Mesenchymal stem cell (in vitro differentiated cells and primary cell): ENCODE measurements around the gene ID2.
A peak's percentile ranks its signal among the peaks of the same experiment; 100 is the strongest.

ENCODE experiments used
- DNase-seq: peaks from one replicate; pipeline ENCODE4 v3.0.0-alpha.2; 2013
- H2AFZ ChIP-seq: one replicate; pipeline ENCODE4 v1.6.1; 2013; ENCODE audit warnings: low read depth, mild to moderate bottlenecking, control low read depth, inconsistent platforms, low read length, moderate library complexity
- H2AK5ac ChIP-seq: 2 replicates; pipeline ENCODE4 v1.6.1; 2013; ENCODE audit warnings: low read length, moderate library complexity, mild to moderate bottlenecking, inconsistent platforms; ENCODE audit not compliant: severe bottlenecking
- H2BK120ac ChIP-seq: one replicate; pipeline ENCODE4 v1.6.1; 2013; ENCODE audit warnings: low read depth, mild to moderate bottlenecking, inconsistent platforms, low read length, moderate library complexity
- H2BK12ac ChIP-seq, 2 experiments: one replicate each; pipeline ENCODE4 v1.6.1; 2013; ENCODE audit warnings: inconsistent platforms in 2 of 2, low read length in 2 of 2, mild to moderate bottlenecking in 2 of 2, moderate library complexity in 2 of 2, control low read depth in 1 of 2
- H2BK15ac ChIP-seq: one replicate; pipeline ENCODE4 v1.6.1; 2013; ENCODE audit warnings: mild to moderate bottlenecking, low read depth, inconsistent platforms; ENCODE audit not compliant: poor library complexity, severe bottlenecking
- H2BK5ac ChIP-seq: 2 replicates; pipeline ENCODE4 v1.6.1; 2013; ENCODE audit warnings: low read depth, mild to moderate bottlenecking, low read length, control low read depth, inconsistent platforms; ENCODE audit not compliant: poor library complexity, severe bottlenecking
- H3K14ac ChIP-seq, 2 experiments: one replicate each; pipeline ENCODE4 v1.6.1; 2013; ENCODE audit warnings: inconsistent platforms in 2 of 2, low read length in 2 of 2, control low read depth in 1 of 2, mild to moderate bottlenecking in 1 of 2, moderate library complexity in 1 of 2
- H3K18ac ChIP-seq, 2 experiments: one replicate each; pipeline ENCODE4 v1.6.1; 2013; ENCODE audit warnings: inconsistent platforms in 2 of 2, low read length in 2 of 2, control low read depth in 1 of 2, low read depth in 1 of 2, mild to moderate bottlenecking in 1 of 2
- H3K23ac ChIP-seq, 2 experiments: one replicate each; pipeline ENCODE4 v1.6.1; 2013; ENCODE audit warnings: inconsistent platforms in 2 of 2, low read length in 2 of 2, mild to moderate bottlenecking in 2 of 2, moderate library complexity in 2 of 2, control low read depth in 1 of 2
- H3K27ac ChIP-seq: 2 replicates; pipeline ENCODE4 v1.5.1; 2013; ENCODE audit warnings: mild to moderate bottlenecking, moderate library complexity, low read length, control low read depth, inconsistent platforms; ENCODE audit not compliant: poor library complexity, severe bottlenecking
- H3K27me3 ChIP-seq, 2 experiments: 2 replicates each; pipeline versions ENCODE4 v1.6.1 to v1.7.0; 2013; ENCODE audit warnings: low read length in 2 of 2, mild to moderate bottlenecking in 2 of 2, moderate library complexity in 2 of 2, control low read depth in 1 of 2, inconsistent platforms in 1 of 2; ENCODE audit not compliant: control insufficient read depth in 1 of 2, insufficient read depth in 1 of 2
- H3K36me3 ChIP-seq, 2 experiments: 2 replicates each; pipeline versions ENCODE4 v1.6.1 to v1.7.0; 2013; ENCODE audit warnings: low read length in 2 of 2, control low read depth in 1 of 2, inconsistent platforms in 1 of 2, low read depth in 1 of 2, mild to moderate bottlenecking in 1 of 2; ENCODE audit not compliant: insufficient read depth in 2 of 2, control insufficient read depth in 1 of 2
- H3K4ac ChIP-seq, 2 experiments: one replicate each; pipeline ENCODE4 v1.6.1; 2013; ENCODE audit warnings: inconsistent platforms in 2 of 2, low read length in 2 of 2, mild to moderate bottlenecking in 2 of 2, moderate library complexity in 2 of 2, control low read depth in 1 of 2, low read depth in 1 of 2
- H3K4me1 ChIP-seq: 2 replicates; pipeline ENCODE4 v1.6.1; 2013; ENCODE audit warnings: low read depth, low read length, control low read depth; ENCODE audit not compliant: control insufficient read depth, insufficient read depth
- H3K4me2 ChIP-seq: 2 replicates; pipeline ENCODE4 v1.6.1; 2013; ENCODE audit warnings: low read length, mild to moderate bottlenecking, inconsistent platforms; ENCODE audit not compliant: poor library complexity, severe bottlenecking
- H3K4me3 ChIP-seq, 2 experiments: 2 replicates each; pipeline versions ENCODE4 v1.5.1 to v1.7.0; 2013; ENCODE audit warnings: low read length in 2 of 2, mild to moderate bottlenecking in 2 of 2, control low read depth in 1 of 2, low read depth in 1 of 2; ENCODE audit not compliant: insufficient read depth in 1 of 2
- H3K79me1 ChIP-seq: replicated peaks from 2 replicates; pipeline ENCODE4 v1.6.1; 2013; ENCODE audit warnings: mild to moderate bottlenecking, control low read depth, low read length, inconsistent platforms; ENCODE audit not compliant: poor library complexity, severe bottlenecking
- H3K9ac ChIP-seq: 2 replicates; pipeline ENCODE4 v1.7.0; 2013; ENCODE audit warnings: mild to moderate bottlenecking, low read length, moderate library complexity
- H3K9me3 ChIP-seq: 2 replicates; pipeline ENCODE4 v1.7.0; 2013; ENCODE audit warnings: mild to moderate bottlenecking, low read length; ENCODE audit not compliant: control insufficient read depth
- H4K8ac ChIP-seq: one replicate; pipeline ENCODE4 v1.6.1; 2013; ENCODE audit warnings: inconsistent platforms, mild to moderate bottlenecking, low read length, moderate library complexity
- H4K91ac ChIP-seq: one replicate; pipeline ENCODE4 v1.6.1; 2013; ENCODE audit warnings: mild to moderate bottlenecking, low read length, inconsistent platforms
- WGBS: methylation state at CpG from one replicate; pipeline ENCODE4 v1.1.7; 2013; ENCODE audit warnings: mixed read lengths; 5-methylcytosine and 5-hydroxymethylcytosine counted together

ID2 gene

DNA sequence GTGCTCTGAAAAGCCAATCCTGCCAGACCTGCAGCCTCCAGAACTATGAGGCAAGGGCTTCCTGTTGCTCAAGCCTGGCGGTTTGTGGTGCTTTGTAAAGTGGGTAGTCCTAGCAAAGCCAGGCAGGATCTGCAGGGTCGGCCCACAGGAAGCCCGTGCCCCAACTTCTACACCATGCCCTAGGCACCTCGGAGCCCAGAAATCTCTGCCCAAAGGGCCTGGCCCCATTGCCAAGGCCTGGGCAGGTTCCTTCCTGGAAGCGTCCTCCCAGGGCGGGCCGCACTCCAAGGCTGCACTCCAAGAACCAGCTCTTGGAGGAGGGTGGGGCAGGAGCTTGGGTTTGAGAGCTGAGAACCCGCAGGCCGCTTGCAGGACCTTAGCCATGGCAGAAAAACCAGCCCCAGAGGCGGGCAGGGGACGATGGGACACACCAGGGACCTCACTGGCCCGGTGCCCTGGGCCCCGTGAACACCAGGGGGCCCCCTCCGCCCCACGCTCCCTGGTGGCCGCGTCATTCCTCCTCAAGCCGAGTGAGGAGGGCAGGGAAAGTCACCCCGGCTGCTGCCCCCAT lies 37.2 kb upstream of the ID2 start:
- no peak overlapping the region for H4K8ac ChIP-seq
- 91% methylated on average over 17 of the region's 19 CpGs for WGBS
- H3K14ac ChIP-seq: peak overlapping the region in 1 of 2 experiments; percentile 18
- peaks cover 7% of the 10 kb centered on the region for H3K4me1 ChIP-seq
- no peaks in the 10 kb centered on the region for H3K27me3 ChIP-seq
- H4K91ac ChIP-seq: no peak overlapping the region
- DNase-seq: no peak
- H2BK5ac ChIP-seq: no peak overlapping the region
- no peak overlapping the region for H3K4me2 ChIP-seq
- no peak overlapping the region for H2BK15ac ChIP-seq
- peaks cover 7% of the 10 kb centered on the region for H3K9me3 ChIP-seq
- H3K4me3 ChIP-seq: no peak overlapping the region
- no peaks in the 10 kb centered on the region for H3K79me1 ChIP-seq
- H3K4ac ChIP-seq: no peak overlapping the region
- no peak overlapping the region for H3K18ac ChIP-seq
- H2BK12ac ChIP-seq: no peak overlapping the region
- peaks cover 0 to 2% of the 10 kb centered on the region in 2 experiments for H3K36me3 ChIP-seq
- H2AK5ac ChIP-seq: no peak overlapping the region
- H3K9ac ChIP-seq: no peak overlapping the region
- no peak overlapping the region for H3K23ac ChIP-seq
- no peak overlapping the region for H3K27ac ChIP-seq
- no peak overlapping the region for H2AFZ ChIP-seq
- H2BK120ac ChIP-seq: no peak overlapping the region

- no peak overlapping the region for H2AK5ac ChIP-seq
- peaks cover 7% of the 10 kb centered on the region for H3K4me1 ChIP-seq
- no peak for DNase-seq
- peaks cover 0 to 2% of the 10 kb centered on the region in 2 experiments for H3K36me3 ChIP-seq
- H3K4me2 ChIP-seq: no peak overlapping the region
- H3K9me3 ChIP-seq: peaks cover 7% of the 10 kb centered on the region
- no peak overlapping the region for H2BK15ac ChIP-seq
- no peak overlapping the region for H3K18ac ChIP-seq
- no peak overlapping the region for H2BK12ac ChIP-seq
- H2BK5ac ChIP-seq: no peak overlapping the region
- no peak overlapping the region for H3K23ac ChIP-seq
- no peaks in the 10 kb centered on the region for H3K79me1 ChIP-seq
- H4K91ac ChIP-seq: no peak overlapping the region
- H4K8ac ChIP-seq: no peak overlapping the region
- peak overlapping the region in 1 of 2 experiments; percentile 18 for H3K14ac ChIP-seq
- no peak overlapping the region for H2AFZ ChIP-seq
- no peak overlapping the region for H3K27ac ChIP-seq
- no peak overlapping the region for H2BK120ac ChIP-seq
- H3K4me3 ChIP-seq: no peak overlapping the region
- H3K27me3 ChIP-seq: no peaks in the 10 kb centered on the region
- no peak overlapping the region for H3K9ac ChIP-seq
- H3K4ac ChIP-seq: no peak overlapping the region
- WGBS: 95% methylated on average over 51 of the region's 51 CpGs
Measured at GRCh38 chr2:8645176-8645831, 36.6 kb upstream of the ID2 start.

DNA sequence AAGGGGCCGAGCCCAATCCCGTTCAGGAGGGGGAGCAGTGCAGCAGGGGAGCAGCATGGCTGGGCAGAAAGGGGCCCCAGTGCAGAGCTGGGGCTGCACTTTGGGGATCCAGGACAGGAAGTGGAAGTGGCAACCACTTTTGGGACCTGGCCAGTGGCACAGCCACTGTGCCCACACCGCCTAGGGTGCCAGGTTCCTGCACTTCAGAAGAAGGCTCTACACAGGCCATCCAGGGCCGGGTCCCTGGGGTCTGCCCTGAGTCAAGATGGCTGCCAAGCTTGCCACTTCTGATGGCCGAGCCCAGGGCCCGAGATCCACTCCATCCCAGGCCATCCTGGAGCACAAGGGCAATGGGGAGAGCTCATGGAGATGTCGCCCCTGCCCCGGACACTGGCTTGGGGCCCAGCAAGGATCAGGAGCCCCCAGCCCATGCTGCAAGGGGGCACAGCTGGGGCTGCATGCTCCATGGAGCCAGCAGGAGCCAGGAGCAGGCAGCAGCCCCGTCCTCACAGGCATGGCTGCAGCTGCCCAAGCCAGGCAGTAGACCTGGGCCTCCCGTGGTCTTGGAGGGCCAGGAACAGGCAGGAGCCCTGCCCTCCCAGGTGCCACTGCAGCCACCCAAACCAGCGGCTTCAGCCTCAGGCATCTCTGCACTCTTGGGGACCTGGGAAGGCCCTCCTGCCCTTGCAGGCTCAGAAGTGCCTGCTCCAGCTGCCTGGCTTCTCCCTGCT lies 35.0 kb upstream of the ID2 start:
- H3K23ac ChIP-seq: no peak overlapping the region
- H4K91ac ChIP-seq: no peak overlapping the region
- no peak overlapping the region for H3K18ac ChIP-seq
- H4K8ac ChIP-seq: no peak overlapping the region
- no peaks in the 10 kb centered on the region for H3K27me3 ChIP-seq
- no peaks in the 10 kb centered on the region for H3K79me1 ChIP-seq
- H2AK5ac ChIP-seq: no peak overlapping the region
- no peak for DNase-seq
- H3K4ac ChIP-seq: no peak overlapping the region
- no peak overlapping the region for H3K4me2 ChIP-seq
- H3K36me3 ChIP-seq: peaks cover 0 to 2% of the 10 kb centered on the region in 2 experiments
- no peak overlapping the region for H2BK15ac ChIP-seq
- H2BK5ac ChIP-seq: no peak overlapping the region
- H3K4me1 ChIP-seq: peaks cover 7% of the 10 kb centered on the region
- H2AFZ ChIP-seq: no peak overlapping the region
- peaks cover 7% of the 10 kb centered on the region for H3K9me3 ChIP-seq
- no peak overlapping the region for H2BK120ac ChIP-seq
- no peak overlapping the region for H3K27ac ChIP-seq
- 89% methylated on average over 11 of the region's 11 CpGs for WGBS
- H3K9ac ChIP-seq: no peak overlapping the region
- no peak overlapping the region for H3K4me3 ChIP-seq
- H2BK12ac ChIP-seq: no peak overlapping the region
- no peak overlapping the region for H3K14ac ChIP-seq

GRCh38 chr2:8647462-8647857 lies 34.4 kb upstream of the ID2 start:
- H2BK120ac ChIP-seq: no peak overlapping the region
- no peak overlapping the region for H3K9ac ChIP-seq
- DNase-seq: no peak
- H3K4me3 ChIP-seq: no peak overlapping the region
- no peak overlapping the region for H2AK5ac ChIP-seq
- peaks cover 0 to 2% of the 10 kb centered on the region in 2 experiments for H3K36me3 ChIP-seq
- H3K27me3 ChIP-seq: no peaks in the 10 kb centered on the region
- no peak overlapping the region for H3K23ac ChIP-seq
- peaks cover 7% of the 10 kb centered on the region for H3K4me1 ChIP-seq
- H2AFZ ChIP-seq: no peak overlapping the region
- H2BK15ac ChIP-seq: no peak overlapping the region
- no peak overlapping the region for H2BK5ac ChIP-seq
- WGBS: 92% methylated on average over 1 of the region's 1 CpG
- no peaks in the 10 kb centered on the region for H3K79me1 ChIP-seq
- no peak overlapping the region for H3K27ac ChIP-seq
- no peak overlapping the region for H2BK12ac ChIP-seq
- H3K18ac ChIP-seq: no peak overlapping the region
- H3K4me2 ChIP-seq: no peak overlapping the region
- H3K9me3 ChIP-seq: peaks cover 7% of the 10 kb centered on the region
- no peak overlapping the region for H4K8ac ChIP-seq
- H4K91ac ChIP-seq: no peak overlapping the region
- H3K4ac ChIP-seq: no peak overlapping the region
- no peak overlapping the region for H3K14ac ChIP-seq
